Fibroblast of lung (primary cell): Measurements from ENCODE around the gene LONP2. TPM values are rescaled to one million over a fixed set of nuclear protein-coding genes. Genes with fewer than 3 reads are reported as not detected.

Source experiments
- DNase-seq, 2 donors: peaks; one replicate each; pipeline versions ENCODE4 v3.0.0 to v3.0.0-alpha.2; 2010; ENCODE audit warnings: low read depth in 2 of 2
- H2AFZ ChIP-seq: 2 replicates; pipeline ENCODE4 v1.5.1; 2012; ENCODE audit warnings: low read length, control low read depth, inconsistent platforms
- H3K27ac ChIP-seq: 2 replicates; pipeline ENCODE4 v1.5.1; 2011; ENCODE audit warnings: low read length, control low read depth; ENCODE audit not compliant: insufficient read depth
- H3K27me3 ChIP-seq: 2 replicates; pipeline ENCODE4 v1.5.1; 2011; ENCODE audit warnings: mild to moderate bottlenecking, low read length; ENCODE audit not compliant: control insufficient read depth, insufficient read depth
- H3K36me3 ChIP-seq: 2 replicates; pipeline ENCODE4 v1.5.1; 2011; ENCODE audit warnings: low read length; ENCODE audit not compliant: control insufficient read depth, insufficient read depth
- H3K4me1 ChIP-seq: 2 replicates; pipeline ENCODE4 v1.5.1; 2011; ENCODE audit warnings: low read length; ENCODE audit not compliant: control insufficient read depth, insufficient read depth; ENCODE audit errors: extremely low read depth
- H3K4me2 ChIP-seq: 2 replicates; pipeline ENCODE4 v1.5.1; 2011; ENCODE audit warnings: low read length, control low read depth; ENCODE audit not compliant: insufficient read depth; ENCODE audit errors: extremely low read depth
- H3K4me3 ChIP-seq, 4 experiments: fragments of 200-600 bp in 1 of 4; sonication (generic) in 1 of 4; replicated peaks in 1 of 4; 2 replicates each; pipeline ENCODE4 v1.5.1; 2011 to 2016; ENCODE audit warnings: low read length in 4 of 4, low read depth in 3 of 4, mild to moderate bottlenecking in 3 of 4, control low read depth in 2 of 4, inconsistent platforms in 1 of 4, mixed read lengths in 1 of 4; ENCODE audit not compliant: insufficient read depth in 1 of 4; ENCODE audit errors: control extremely low read depth in 1 of 4
- H3K79me2 ChIP-seq: 2 replicates; pipeline ENCODE4 v1.5.1; 2012; ENCODE audit warnings: mild to moderate bottlenecking, low read length, inconsistent platforms; ENCODE audit not compliant: control insufficient read depth, insufficient read depth
- H3K9ac ChIP-seq: 2 replicates; pipeline ENCODE4 v1.5.1; 2011; ENCODE audit warnings: mild to moderate bottlenecking, low read length, control low read depth; ENCODE audit not compliant: insufficient read depth
- H3K9me3 ChIP-seq: 2 replicates; pipeline ENCODE4 v1.5.1; 2012; ENCODE audit warnings: low read depth, low read length; ENCODE audit not compliant: control insufficient read depth, insufficient read depth
- H4K20me1 ChIP-seq: 2 replicates; pipeline ENCODE4 v1.5.1; 2011; ENCODE audit warnings: low read length; ENCODE audit not compliant: control insufficient read depth, insufficient read depth; ENCODE audit errors: extremely low read depth
- CTCF ChIP-seq, 2 donors: IDR thresholded peaks in 1 of 2; conservative IDR thresholded peaks in 1 of 2; 1 replicate in 1 of 2; 2 replicates in 1 of 2; pipeline ENCODE4 v1.5.1; 2011 to 2012; ENCODE audit warnings: low read length in 2 of 2, control low read depth in 1 of 2, inconsistent platforms in 1 of 2, low read depth in 1 of 2, mild to moderate bottlenecking in 1 of 2
- EZH2 ChIP-seq: IDR thresholded peaks from 2 replicates; pipeline ENCODE4 v1.5.1; 2012; ENCODE audit warnings: low read length, control low read depth, mild to moderate bottlenecking; ENCODE audit errors: missing control alignments
- polyA plus RNA-seq, 2 donors: library from polyadenylated mRNA; depleted of rRNA in 1 of 2; stranded (reverse) in 1 of 2; unstranded in 1 of 2; fragments of >200 nt; gene quantifications; 2 replicates each; pipeline ENCODE4 v1.2.1, GENCODE V29; 2011 to 2012; ENCODE audit warnings: missing spikeins in 1 of 2
- total RNA-seq: library from RNA; depleted of rRNA; stranded (reverse); fragments of >200 nt; gene quantifications from 2 replicates; pipeline ENCODE4 v1.2.1, GENCODE V29; 2014

Gene LONP2
- total and polyA plus RNA-seq, 2 donors (not counting 1 experiment from before 2014, with no cell fraction given) = 44.0 to 60.8 TPM

GRCh38 chr16:48323783-48324775 is 80.0 kb downstream of the LONP2 start:
- peak overlapping the region; percentile 29 for H3K4me2 ChIP-seq
- TF ChIP-seq EZH2 (no peak), CTCF (conservative IDR thresholded peaks at IDR 0.05 in 1 of 2, IDR thresholded peaks at IDR 0.05 in 1 of 2; ENCODE audit: low read depth in 1 of 2, low read length in 2 of 2) (no peak)
- no peaks in the 10 kb centered on the region for H3K27me3 ChIP-seq
- H3K27ac ChIP-seq = no peak overlapping the region
- H4K20me1 ChIP-seq = no peaks in the 10 kb centered on the region
- peak; percentile 8 to 51 for DNase-seq
- H3K4me3 ChIP-seq = no peak overlapping the region
- no peak overlapping the region for H2AFZ ChIP-seq
- peaks cover 6% of the 10 kb centered on the region for H3K4me1 ChIP-seq
- no peaks in the 10 kb centered on the region for H3K79me2 ChIP-seq
- no peaks in the 10 kb centered on the region for H3K9me3 ChIP-seq
- H3K9ac ChIP-seq = no peak overlapping the region
- H3K36me3 ChIP-seq = peaks cover 1% of the 10 kb centered on the region

- TF ChIP-seq EZH2 = no peak
- no peak for TF ChIP-seq CTCF (conservative IDR thresholded peaks at IDR 0.05 in 1 of 2, IDR thresholded peaks at IDR 0.05 in 1 of 2; ENCODE audit: low read depth in 1 of 2, low read length in 2 of 2)
- Histone ChIP-seq H2AFZ (no peak overlapping the region), H3K9me3 (no peaks in the 10 kb centered on the region), H3K79me2 (no peaks in the 10 kb centered on the region), H3K4me2 (no peak overlapping the region), H3K4me3 (no peak overlapping the region), H3K4me1 (peaks cover 9% of the 10 kb centered on the region), H3K27ac (no peak overlapping the region), H3K36me3 (peaks cover 1% of the 10 kb centered on the region), H3K27me3 (no peaks in the 10 kb centered on the region), H4K20me1 (no peaks in the 10 kb centered on the region), H3K9ac (no peak overlapping the region)
- no peak for DNase-seq
These were observed 82.8 kb downstream of the LONP2 start for GRCh38 chr16:48326915-48327314.

GRCh38 chr16:48329138-48329537 is 85.0 kb downstream of the LONP2 start:
- no peaks in the 10 kb centered on the region for H3K9me3 ChIP-seq
- H3K4me2 ChIP-seq = no peak overlapping the region
- no peaks in the 10 kb centered on the region for H3K27me3 ChIP-seq
- no peak overlapping the region for H3K4me3 ChIP-seq
- DNase-seq = no peak
- peaks cover 1% of the 10 kb centered on the region for H3K36me3 ChIP-seq
- H4K20me1 ChIP-seq = no peaks in the 10 kb centered on the region
- no peak overlapping the region for H3K27ac ChIP-seq
- H3K9ac ChIP-seq = no peak overlapping the region
- H2AFZ ChIP-seq = no peak overlapping the region
- no peaks in the 10 kb centered on the region for H3K79me2 ChIP-seq
- H3K4me1 ChIP-seq = peaks cover 3% of the 10 kb centered on the region
- TF ChIP-seq CTCF (conservative IDR thresholded peaks at IDR 0.05 in 1 of 2, IDR thresholded peaks at IDR 0.05 in 1 of 2; ENCODE audit: low read depth in 1 of 2, low read length in 2 of 2) (no peak), EZH2 (no peak)
